MG63 (cell line): ENCODE data around the gene PDHA2. TPM values are rescaled to one million over a fixed set of nuclear protein-coding genes. Genes with fewer than 3 reads are reported as not detected.

Experiments
- DNase-seq: peaks from one replicate; pipeline ENCODE4 v3.0.0-alpha.2; 2020
- H3K27me3 ChIP-seq: fragments of 250-450 bp; sonication (Bioruptor Pico); 2 replicates; pipeline ENCODE4 v1.5.1; 2020; ENCODE audit warnings: mild to moderate bottlenecking, moderate library complexity
- H3K36me3 ChIP-seq: fragments of 250-450 bp; sonication (Bioruptor Pico); 2 replicates; pipeline ENCODE4 v1.5.1; 2020; ENCODE audit warnings: mild to moderate bottlenecking, moderate library complexity
- H3K4me3 ChIP-seq: fragments of 250-450 bp; sonication (Bioruptor Pico); 2 replicates; pipeline ENCODE4 v1.5.1; 2020; ENCODE audit warnings: mild to moderate bottlenecking, moderate library complexity
- H3K9me3 ChIP-seq: fragments of 250-450 bp; sonication (Bioruptor Pico); 2 replicates; pipeline ENCODE4 v1.5.1; 2020; ENCODE audit warnings: mild to moderate bottlenecking, moderate library complexity
- total RNA-seq: library from RNA; depleted of rRNA; stranded (reverse); fragments of >200 nt; shearing (Covaris generic); gene quantifications from 2 replicates; pipeline ENCODE4 v1.2.3, GENCODE V29; 2014; ENCODE audit warnings: low replicate concordance

PDHA2 gene
- total RNA-seq, 1 experiment from 2014 or later, result not detected

- no peak for DNase-seq
- H3K36me3 ChIP-seq, result no peaks in the 10 kb centered on the region
- no peak overlapping the region for H3K4me3 ChIP-seq
- H3K9me3 ChIP-seq, result no peaks in the 10 kb centered on the region
- no peaks in the 10 kb centered on the region for H3K27me3 ChIP-seq
Observed at GRCh38 chr4:95889662-95890061, 49.8 kb downstream of the PDHA2 start.
